Measurements from ENCODE around the gene DNM1L.

Gene DNM1L

GRCh38 chr12:32754111-32754510 is 75.0 kb downstream of the DNM1L start:
- H3K4me3 ChIP-seq (ENCODE audit: low read length): peak overlapping the region; percentile 96
- DNase-seq (ENCODE audit: low read depth): no peak
- TF ChIP-seq CTCF (conservative IDR thresholded peaks at IDR 0.05; ENCODE audit: low read length): no peak

GRCh38 chr12:32755051-32755653 is 76.1 kb downstream of the DNM1L start:
- peak; percentile 80 for DNase-seq (ENCODE audit: low read depth)
- TF ChIP-seq CTCF (conservative IDR thresholded peaks at IDR 0.05; ENCODE audit: low read length): peak; percentile 68
- H3K4me3 ChIP-seq (ENCODE audit: low read length): peak overlapping the region; percentile 96

- H3K4me3 ChIP-seq (ENCODE audit: low read length): peak within 1 kb of the TSS; percentile 96
- TF ChIP-seq CTCF (conservative IDR thresholded peaks at IDR 0.05; ENCODE audit: low read length): peak; percentile 89
- peak; percentile 99 for DNase-seq (ENCODE audit: low read depth)
Observed at GRCh38 chr12:32755654-32756475, 76.8 kb downstream of the DNM1L start, which contains the start of gene YARS2. TSS of gene YARS2 (minus strand) at chr12:32755897. CDS start at chr12:32755874, 23 bp downstream.

GRCh38 chr12:32756476-32757066 is 77.5 kb downstream of the DNM1L start:
- DNase-seq (ENCODE audit: low read depth): no peak
- no peak for TF ChIP-seq CTCF (conservative IDR thresholded peaks at IDR 0.05; ENCODE audit: low read length)
- H3K4me3 ChIP-seq (ENCODE audit: low read length): peak overlapping the region; percentile 96; the same call in 1 of the 2 replicates

GRCh38 chr12:32757157-32757556 is 78.1 kb downstream of the DNM1L start:
- no peak overlapping the region for H3K4me3 ChIP-seq (ENCODE audit: low read length)
- no peak for TF ChIP-seq CTCF (conservative IDR thresholded peaks at IDR 0.05; ENCODE audit: low read length)
- no peak for DNase-seq (ENCODE audit: low read depth)

GRCh38 chr12:32761716-32762115 is 82.6 kb downstream of the DNM1L start:
- DNase-seq (ENCODE audit: low read depth): no peak
- no peak for TF ChIP-seq CTCF (conservative IDR thresholded peaks at IDR 0.05; ENCODE audit: low read length)
- no peak overlapping the region for H3K4me3 ChIP-seq (ENCODE audit: low read length)

All from AG10803 (cell line).